Measurements from ENCODE around the gene UBE2B.

GRCh38 chr5:134392301-134392700, 20.9 kb downstream of the UBE2B start:
- TF ChIP-seq, protein P1, sequence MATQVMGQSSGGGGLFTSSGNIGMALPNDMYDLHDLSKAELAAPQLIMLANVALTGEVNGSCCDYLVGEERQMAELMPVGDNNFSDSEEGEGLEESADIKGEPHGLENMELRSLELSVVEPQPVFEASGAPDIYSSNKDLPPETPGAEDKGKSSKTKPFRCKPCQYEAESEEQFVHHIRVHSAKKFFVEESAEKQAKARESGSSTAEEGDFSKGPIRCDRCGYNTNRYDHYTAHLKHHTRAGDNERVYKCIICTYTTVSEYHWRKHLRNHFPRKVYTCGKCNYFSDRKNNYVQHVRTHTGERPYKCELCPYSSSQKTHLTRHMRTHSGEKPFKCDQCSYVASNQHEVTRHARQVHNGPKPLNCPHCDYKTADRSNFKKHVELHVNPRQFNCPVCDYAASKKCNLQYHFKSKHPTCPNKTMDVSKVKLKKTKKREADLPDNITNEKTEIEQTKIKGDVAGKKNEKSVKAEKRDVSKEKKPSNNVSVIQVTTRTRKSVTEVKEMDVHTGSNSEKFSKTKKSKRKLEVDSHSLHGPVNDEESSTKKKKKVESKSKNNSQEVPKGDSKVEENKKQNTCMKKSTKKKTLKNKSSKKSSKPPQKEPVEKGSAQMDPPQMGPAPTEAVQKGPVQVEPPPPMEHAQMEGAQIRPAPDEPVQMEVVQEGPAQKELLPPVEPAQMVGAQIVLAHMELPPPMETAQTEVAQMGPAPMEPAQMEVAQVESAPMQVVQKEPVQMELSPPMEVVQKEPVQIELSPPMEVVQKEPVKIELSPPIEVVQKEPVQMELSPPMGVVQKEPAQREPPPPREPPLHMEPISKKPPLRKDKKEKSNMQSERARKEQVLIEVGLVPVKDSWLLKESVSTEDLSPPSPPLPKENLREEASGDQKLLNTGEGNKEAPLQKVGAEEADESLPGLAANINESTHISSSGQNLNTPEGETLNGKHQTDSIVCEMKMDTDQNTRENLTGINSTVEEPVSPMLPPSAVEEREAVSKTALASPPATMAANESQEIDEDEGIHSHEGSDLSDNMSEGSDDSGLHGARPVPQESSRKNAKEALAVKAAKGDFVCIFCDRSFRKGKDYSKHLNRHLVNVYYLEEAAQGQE (IDR thresholded peaks at IDR 0.05; ENCODE audit: low read depth), result no peak
- no peak for TF ChIP-seq CTCF (IDR thresholded peaks at IDR 0.05 in 2 of 3, conservative IDR thresholded peaks at IDR 0.05 in 1 of 3; ENCODE audit: borderline replicate concordance in 1 of 3, insufficient read depth in 1 of 3, low read depth in 2 of 3, low read length in 2 of 3)
- TF ChIP-seq, protein P2, sequence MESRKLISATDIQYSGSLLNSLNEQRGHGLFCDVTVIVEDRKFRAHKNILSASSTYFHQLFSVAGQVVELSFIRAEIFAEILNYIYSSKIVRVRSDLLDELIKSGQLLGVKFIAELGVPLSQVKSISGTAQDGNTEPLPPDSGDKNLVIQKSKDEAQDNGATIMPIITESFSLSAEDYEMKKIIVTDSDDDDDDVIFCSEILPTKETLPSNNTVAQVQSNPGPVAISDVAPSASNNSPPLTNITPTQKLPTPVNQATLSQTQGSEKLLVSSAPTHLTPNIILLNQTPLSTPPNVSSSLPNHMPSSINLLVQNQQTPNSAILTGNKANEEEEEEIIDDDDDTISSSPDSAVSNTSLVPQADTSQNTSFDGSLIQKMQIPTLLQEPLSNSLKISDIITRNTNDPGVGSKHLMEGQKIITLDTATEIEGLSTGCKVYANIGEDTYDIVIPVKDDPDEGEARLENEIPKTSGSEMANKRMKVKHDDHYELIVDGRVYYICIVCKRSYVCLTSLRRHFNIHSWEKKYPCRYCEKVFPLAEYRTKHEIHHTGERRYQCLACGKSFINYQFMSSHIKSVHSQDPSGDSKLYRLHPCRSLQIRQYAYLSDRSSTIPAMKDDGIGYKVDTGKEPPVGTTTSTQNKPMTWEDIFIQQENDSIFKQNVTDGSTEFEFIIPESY (IDR thresholded peaks at IDR 0.05; ENCODE audit: extremely low read depth, insufficient replicate concordance, low read length), result no peak
- no peak for TF ChIP-seq CEBPB (IDR thresholded peaks at IDR 0.05; ENCODE audit: low read depth)
- TF ChIP-seq POLR2AphosphoS5 (IDR thresholded peaks at IDR 0.05; ENCODE audit: low read depth, low read length), result no peak
- TF ChIP-seq EZH2 (IDR thresholded peaks at IDR 0.05), result no peak
- no peak for TF ChIP-seq RAD21 (IDR thresholded peaks at IDR 0.05; ENCODE audit: low read depth)
- no peak for TF ChIP-seq POLR2A (IDR thresholded peaks at IDR 0.05; ENCODE audit: borderline replicate concordance, extremely low read depth, insufficient read depth, insufficient read length)
- TF ChIP-seq ZNF274 (IDR thresholded peaks at IDR 0.05; ENCODE audit: low read depth, low read length), result no peak
- TF ChIP-seq SIN3A (IDR thresholded peaks at IDR 0.05; ENCODE audit: low read depth), result no peak
- TF ChIP-seq JUND (IDR thresholded peaks at IDR 0.05), result no peak
- no peak for TF ChIP-seq EZH2phosphoT487 (IDR thresholded peaks at IDR 0.05; ENCODE audit: borderline replicate concordance)
